ENCODE measurements around the gene IFNL3. TPM values are rescaled to one million over a fixed set of nuclear protein-coding genes. Genes with fewer than 3 reads are reported as not detected.

IFNL3 gene
- total and polyA plus RNA-seq, 9 donors, result not detected

- intact Hi-C loops (cut with DNase I), result no loop called here
- H3K27ac ChIP-seq, result no peak within 1 kb of the TSS
- TF ChIP-seq POLR2A (IDR thresholded peaks at IDR 0.05) (no peak), CTCF (IDR thresholded peaks at IDR 0.05) (no peak), EP300 (IDR thresholded peaks at IDR 0.05) (no peak)
- DNase-seq, result no peak
- no peaks in the 10 kb centered on the region for H3K27me3 ChIP-seq
- no peaks in the 10 kb centered on the region for H3K36me3 ChIP-seq
- H3K4me1 ChIP-seq (ENCODE audit: insufficient read depth), result peaks cover 3% of the 10 kb centered on the region
- no peaks in the 10 kb centered on the region for H3K9me3 ChIP-seq
- H3K4me3 ChIP-seq, result no peak within 1 kb of the TSS
- WGBS, 3 donors, result 30 to 35% (median 34%) methylated on average over 51 to 57 of the region's 57 CpGs
Measured at GRCh38 chr19:39203372-39204341, 41.1 kb downstream of the IFNL3 start, which contains the start of gene SYCN. TSS of gene SYCN (minus strand) at chr19:39204263. CDS start at chr19:39204254, 9 bp downstream.

- H3K27ac ChIP-seq, result no peak overlapping the region
- intact Hi-C loops (cut with DNase I), result no loop called here
- H3K36me3 ChIP-seq, result no peaks in the 10 kb centered on the region
- 39 to 93% (median 93%) methylated on average over 1 of the region's 1 CpG for WGBS, 3 donors
- no peaks in the 10 kb centered on the region for H3K27me3 ChIP-seq
- H3K4me1 ChIP-seq (ENCODE audit: insufficient read depth), result peaks cover 3% of the 10 kb centered on the region
- no peaks in the 10 kb centered on the region for H3K9me3 ChIP-seq
- no peak for TF ChIP-seq EP300 (IDR thresholded peaks at IDR 0.05)
- TF ChIP-seq CTCF (IDR thresholded peaks at IDR 0.05), result no peak
- TF ChIP-seq POLR2A (IDR thresholded peaks at IDR 0.05), result no peak
- no peak overlapping the region for H3K4me3 ChIP-seq
- DNase-seq, result no peak
Measured at GRCh38 chr19:39202998-39203355, 41.8 kb downstream of the IFNL3 start.

GRCh38 chr19:39200803-39201115 lies 44.0 kb downstream of the IFNL3 start:
- 78 to 88% (median 83%) methylated on average over 3 of the region's 3 CpGs for WGBS, 3 donors
- Histone ChIP-seq H3K27me3 (no peaks in the 10 kb centered on the region), H3K27ac (no peak overlapping the region), H3K36me3 (no peaks in the 10 kb centered on the region), H3K4me3 (no peak overlapping the region), H3K9me3 (no peaks in the 10 kb centered on the region), H3K4me1 (ENCODE audit: insufficient read depth) (peaks cover 6% of the 10 kb centered on the region)
- intact Hi-C loops (cut with DNase I), result no loop called here
- TF ChIP-seq CTCF (IDR thresholded peaks at IDR 0.05) (no peak), EP300 (IDR thresholded peaks at IDR 0.05) (no peak), POLR2A (IDR thresholded peaks at IDR 0.05) (no peak)
- no peak for DNase-seq

GRCh38 chr19:39200066-39200802 lies 44.6 kb downstream of the IFNL3 start:
- 72 to 76% (median 76%) methylated on average over 32 of the region's 32 CpGs for WGBS, 3 donors
- peaks cover 4% of the 10 kb centered on the region for H3K4me1 ChIP-seq (ENCODE audit: insufficient read depth)
- H3K27ac ChIP-seq, result no peak overlapping the region
- H3K36me3 ChIP-seq, result no peaks in the 10 kb centered on the region
- TF ChIP-seq POLR2A (IDR thresholded peaks at IDR 0.05), result no peak
- TF ChIP-seq CTCF (IDR thresholded peaks at IDR 0.05), result no peak
- no peak for TF ChIP-seq EP300 (IDR thresholded peaks at IDR 0.05)
- intact Hi-C loops (cut with DNase I), result no loop called here
- H3K4me3 ChIP-seq, result no peak overlapping the region
- no peak for DNase-seq
- no peaks in the 10 kb centered on the region for H3K27me3 ChIP-seq
- no peaks in the 10 kb centered on the region for H3K9me3 ChIP-seq
